ENCODE data around the gene JAG1.
A peak's percentile ranks its signal among the peaks of the same experiment; 100 is the strongest.

JAG1 gene

GRCh38 chr20:10709916-10710315 lies 36.1 kb upstream of the JAG1 start:
- TF ChIP-seq CTCF (conservative IDR thresholded peaks at IDR 0.05; ENCODE audit: low read depth): no peak
- no peak overlapping the region for H3K27ac ChIP-seq
- DNase-seq (ENCODE audit: low spot score): no peak
- POLR2A ChIA-PET (ENCODE audit: low non-redundant PET): no interaction called here
- CTCF ChIA-PET: no interaction called here

- peak; percentile 29 for DNase-seq (ENCODE audit: low spot score)
- no peak overlapping the region for H3K27ac ChIP-seq
- no peak for TF ChIP-seq CTCF (conservative IDR thresholded peaks at IDR 0.05; ENCODE audit: low read depth)
- POLR2A ChIA-PET (ENCODE audit: low non-redundant PET): no interaction called here
- CTCF ChIA-PET: interaction anchor here (0.5 kb wide), 1 partner anchor 181 kb away, joined by 4 read pairs; no protein-coding TSS in a partner anchor
These were observed 34.8 kb upstream of the JAG1 start for GRCh38 chr20:10708351-10709185.

- ChIA-PET POLR2A (ENCODE audit: low non-redundant PET) (no interaction called here), CTCF (interaction anchor here (0.5 kb wide), 1 partner anchor 182 kb away, joined by 4 read pairs; no protein-coding TSS in a partner anchor)
These were observed 34.0 kb upstream of the JAG1 start for GRCh38 chr20:10707791-10708190.

GRCh38 chr20:10707068-10707467 lies 33.3 kb upstream of the JAG1 start:
- no peak for TF ChIP-seq CTCF (conservative IDR thresholded peaks at IDR 0.05; ENCODE audit: low read depth)
- ChIA-PET POLR2A (ENCODE audit: low non-redundant PET) (no interaction called here), CTCF (no interaction called here)
- no peak overlapping the region for H3K27ac ChIP-seq
- DNase-seq (ENCODE audit: low spot score): no peak

More at GRCh38 chr20:10707791-10708190, 34.0 kb upstream of the JAG1 start:
- no peak for DNase-seq (ENCODE audit: low spot score)
- TF ChIP-seq CTCF (conservative IDR thresholded peaks at IDR 0.05; ENCODE audit: low read depth): no peak
- no peak overlapping the region for H3K27ac ChIP-seq

- no peak for TF ChIP-seq CTCF (conservative IDR thresholded peaks at IDR 0.05; ENCODE audit: low read depth)
- peak overlapping the region; percentile 71 for H3K27ac ChIP-seq
- DNase-seq (ENCODE audit: low spot score): no peak
- POLR2A ChIA-PET (ENCODE audit: low non-redundant PET): no interaction called here
- CTCF ChIA-PET: interaction anchor here (0.7 to 1.0 kb wide), 2 partner anchors 10 to 41 kb away, joined by 3 to 5 read pairs; no protein-coding TSS in a partner anchor
These were observed 32.6 kb upstream of the JAG1 start for GRCh38 chr20:10706460-10706811.

GRCh38 chr20:10705801-10706459 lies 32.1 kb upstream of the JAG1 start:
- TF ChIP-seq CTCF (conservative IDR thresholded peaks at IDR 0.05; ENCODE audit: low read depth): no peak
- H3K27ac ChIP-seq: peak overlapping the region; percentile 71
- DNase-seq (ENCODE audit: low spot score): peak; percentile 94
- ChIA-PET POLR2A (ENCODE audit: low non-redundant PET) (interaction anchor here (0.5 kb wide), 1 partner anchor 250 kb away, joined by 10 read pairs; no protein-coding TSS in a partner anchor), CTCF (interaction anchor here (0.6 to 1.3 kb wide), 6 partner anchors 9 to 1129 kb away, joined by 3 to 5 read pairs (median 4); no protein-coding TSS in a partner anchor)

All from RWPE1 (cell line).